Small intestine (tissue), 7 donors: Measurements from ENCODE around the gene ERG. TPM values are rescaled to one million over a fixed set of nuclear protein-coding genes. Genes with fewer than 3 reads are reported as not detected.

ENCODE experiments used
- DNase-seq, 2 donors: peaks; one replicate each; pipeline versions ENCODE4 v3.0.0 to v3.0.0-alpha.2; 2013
- FAIRE-seq: peaks from 2 replicates; lab custom pipeline; 2012; peaks lifted over from hg19 to GRCh38; lab: Jason Lieb, UNC
- H3K27ac ChIP-seq, 3 donors: one replicate each; pipeline ENCODE4 v1.5.1; 2013; ENCODE audit warnings: low read length in 2 of 3, mild to moderate bottlenecking in 2 of 3, control low read depth in 1 of 3, inconsistent platforms in 1 of 3, low read depth in 1 of 3, moderate library complexity in 1 of 3
- H3K27me3 ChIP-seq, 3 donors: one replicate each; pipeline ENCODE4 v1.6.1; 2013; ENCODE audit warnings: low read length in 3 of 3, inconsistent platforms in 1 of 3; ENCODE audit not compliant: control insufficient read depth in 3 of 3, insufficient read depth in 3 of 3
- H3K36me3 ChIP-seq, 3 donors: one replicate each; pipeline ENCODE4 v1.6.1; 2013; ENCODE audit warnings: low read length in 3 of 3, inconsistent platforms in 1 of 3, low read depth in 1 of 3, mild to moderate bottlenecking in 1 of 3, moderate library complexity in 1 of 3; ENCODE audit not compliant: control insufficient read depth in 3 of 3, insufficient read depth in 2 of 3
- H3K4me1 ChIP-seq, 3 donors: one replicate each; pipeline ENCODE4 v1.6.1; 2013; ENCODE audit warnings: low read length in 2 of 3, inconsistent platforms in 1 of 3, low read depth in 1 of 3, mild to moderate bottlenecking in 1 of 3, moderate library complexity in 1 of 3; ENCODE audit not compliant: control insufficient read depth in 3 of 3, insufficient read depth in 2 of 3
- H3K4me3 ChIP-seq, 3 donors: one replicate each; pipeline ENCODE4 v1.5.1; 2013; ENCODE audit warnings: low read length in 3 of 3, control low read depth in 1 of 3, inconsistent platforms in 1 of 3, low read depth in 1 of 3, mild to moderate bottlenecking in 1 of 3, moderate library complexity in 1 of 3
- H3K9me3 ChIP-seq, 2 donors: one replicate each; pipeline ENCODE4 v1.6.1; 2013; ENCODE audit warnings: low read depth in 1 of 2, low read length in 1 of 2; ENCODE audit not compliant: control insufficient read depth in 2 of 2, insufficient read depth in 1 of 2
- WGBS, 3 donors: extraction: QIAGEN DNeasy Blood & Tissue Kit; methylation state at CpG; one replicate each; pipeline ENCODE4 v1.1.7; 2013; 5-methylcytosine and 5-hydroxymethylcytosine counted together
- polyA plus RNA-seq, 4 donors: library from polyadenylated mRNA; stranded (reverse) in 3 of 4; unstranded in 1 of 4; fragments of 200-250 nt in 3 of 4; fragments of 120-200 nt in 1 of 4; gene quantifications; one replicate each; pipeline versions ENCODE4 v1.2.1 to v1.2.3, GENCODE V29; 2013
- donor health status: healthy with polysubstance abuse.
- donor health status: control.
- donor health status: control.
- donor health status: Bipolar disorder and iron deficiency.
- donor health status: healthy.

Gene ERG
- polyA plus RNA-seq, 4 donors, result 0.22 to 10.8 (median 3.4) TPM

DNA sequence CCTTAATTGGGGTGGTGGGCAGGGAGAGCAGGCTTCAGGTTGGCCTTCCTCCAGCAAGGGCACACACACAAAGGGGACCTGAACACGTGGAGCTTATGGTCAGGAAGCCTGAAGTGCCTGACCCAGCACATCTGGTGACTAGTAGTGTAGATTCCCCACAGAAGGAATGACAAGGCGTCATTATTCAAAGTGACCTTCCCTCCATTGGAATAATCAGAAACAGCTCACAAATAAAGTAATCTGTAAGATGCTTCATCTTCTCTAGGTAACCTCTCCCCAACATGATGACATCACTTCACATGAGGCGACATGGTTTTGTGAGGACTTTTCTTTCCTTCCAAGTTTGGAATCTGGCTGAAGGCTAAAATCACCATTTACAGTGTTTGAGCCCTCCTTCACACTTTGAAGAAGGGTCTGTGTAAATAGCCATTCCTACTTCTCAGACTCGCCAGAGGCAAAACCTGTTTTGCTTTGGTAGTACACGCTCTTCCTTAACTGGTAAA is 32.8 kb upstream of the ERG start:
- peaks cover 0 to 2% of the 10 kb centered on the region in 2 donors for H3K9me3 ChIP-seq
- WGBS, 3 donors, result 76 to 92% (median 83%) methylated on average over 5 of the region's 5 CpGs
- no peak for DNase-seq
- H3K4me3 ChIP-seq, result no peak overlapping the region
- H3K36me3 ChIP-seq, result no peaks in the 10 kb centered on the region
- peaks cover 0 to 2% (median 0%) of the 10 kb centered on the region in 3 donors for H3K4me1 ChIP-seq
- H3K27me3 ChIP-seq, result no peaks in the 10 kb centered on the region
- no peak overlapping the region for H3K27ac ChIP-seq
- FAIRE-seq, result no peak

DNA sequence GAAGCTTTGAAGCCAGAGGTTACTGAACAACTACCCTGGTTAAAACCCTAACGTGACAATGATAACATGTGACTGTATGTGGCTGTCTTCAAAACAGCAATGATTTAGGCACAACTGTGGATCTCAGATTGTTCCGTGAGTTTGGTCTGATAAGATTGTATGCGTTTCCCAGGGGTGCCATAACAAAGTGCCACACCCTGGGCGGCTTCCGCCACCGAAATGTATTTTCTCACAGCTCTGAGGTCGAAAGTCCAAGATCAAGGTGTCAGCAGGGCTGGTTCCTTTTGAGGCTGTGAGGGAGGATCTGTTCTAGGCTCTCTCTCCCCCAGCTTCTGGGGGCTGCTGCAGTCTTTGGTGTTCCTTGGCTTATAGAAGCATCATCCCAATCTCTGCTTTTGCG is 29.5 kb upstream of the ERG start:
- Histone ChIP-seq H3K4me1 (peaks cover 0 to 2% (median 0%) of the 10 kb centered on the region in 3 donors), H3K4me3 (no peak overlapping the region), H3K9me3 (peaks cover 0 to 2% of the 10 kb centered on the region in 2 donors), H3K36me3 (no peaks in the 10 kb centered on the region), H3K27ac (peak overlapping the region in 1 of 3 donors; percentile 29), H3K27me3 (peaks cover 0 to 3% (median 0%) of the 10 kb centered on the region in 3 donors)
- FAIRE-seq, result no peak
- WGBS, 3 donors, result 26 to 75% (median 60%) methylated on average over 8 of the region's 8 CpGs
- peak; percentile 44 to 91 for DNase-seq

DNA sequence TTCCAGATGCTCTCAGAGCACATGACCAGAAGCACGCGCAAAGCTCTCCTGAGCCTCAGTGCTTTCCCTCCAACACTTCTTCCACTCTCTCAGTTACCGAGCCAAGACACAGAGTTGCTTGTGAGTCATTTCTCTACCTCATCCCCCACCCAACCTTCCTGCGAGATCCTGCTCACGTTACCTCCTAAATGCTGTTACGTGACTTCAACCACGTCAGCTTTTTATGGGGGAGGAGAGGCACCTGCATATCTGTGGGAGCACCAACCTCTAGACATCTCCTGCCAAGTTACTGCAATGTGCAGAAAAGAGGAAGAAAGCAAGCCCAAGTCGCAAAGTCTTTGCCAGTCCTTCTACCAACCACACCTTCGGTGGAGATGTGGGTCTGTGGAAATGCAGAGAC is 27.2 kb upstream of the ERG start:
- Histone ChIP-seq H3K9me3 (peaks cover 0 to 2% of the 10 kb centered on the region in 2 donors), H3K4me3 (no peak overlapping the region), H3K27ac (no peak overlapping the region), H3K36me3 (no peaks in the 10 kb centered on the region), H3K4me1 (peaks cover 0 to 2% (median 0%) of the 10 kb centered on the region in 3 donors), H3K27me3 (peaks cover 0 to 3% (median 0%) of the 10 kb centered on the region in 3 donors)
- DNase-seq (no peak), FAIRE-seq (no peak)
- WGBS, 3 donors, result 76 to 89% (median 82%) methylated on average over 9 of the region's 9 CpGs

DNA sequence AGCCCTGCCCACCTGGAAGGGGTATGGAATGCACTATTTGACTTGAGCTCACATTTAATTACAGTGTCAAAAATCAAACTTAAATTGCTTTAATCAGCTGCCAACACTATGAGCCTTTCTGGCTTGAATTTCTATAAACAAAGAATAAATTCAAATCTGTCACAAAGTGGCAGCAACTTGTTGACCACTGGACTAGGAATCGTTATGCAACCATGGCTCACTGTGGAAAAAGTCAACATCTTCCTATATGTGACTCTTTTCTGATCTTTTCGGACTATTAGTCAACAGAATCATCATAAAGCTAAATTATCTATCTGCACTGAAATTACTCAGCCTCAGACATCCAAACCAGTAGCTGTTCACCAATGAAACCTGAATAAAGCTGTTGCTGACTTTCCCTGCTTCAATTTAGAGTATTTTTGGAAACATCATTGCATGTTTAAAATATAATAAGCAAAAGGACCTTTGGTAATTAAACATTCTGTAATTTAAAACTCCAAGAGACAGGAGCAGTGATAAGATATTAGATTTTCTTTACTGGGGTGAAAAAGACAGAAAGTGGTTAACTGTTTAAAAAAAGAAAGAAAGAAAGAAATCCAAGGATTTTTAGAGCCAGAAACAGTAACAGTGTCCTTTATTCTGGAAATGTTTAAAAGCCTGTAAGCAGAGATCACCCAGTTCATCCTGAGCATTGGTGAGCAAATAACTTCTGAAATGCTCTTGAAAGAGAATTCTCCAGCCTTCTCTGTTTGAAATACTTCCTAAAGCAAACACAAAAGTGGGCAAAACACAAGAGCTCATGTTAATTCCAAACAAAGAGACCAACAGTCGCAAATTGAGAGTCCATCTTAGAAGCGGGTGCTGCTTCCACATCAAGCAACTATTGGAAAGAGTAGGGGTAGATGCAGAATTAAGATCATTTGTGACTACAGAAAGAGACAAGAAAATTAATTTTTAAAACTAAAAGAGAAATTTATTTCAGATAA is 26.2 kb upstream of the ERG start:
- 71 to 78% (median 75%) methylated on average over 4 of the region's 4 CpGs for WGBS, 3 donors
- peaks cover 0 to 2% of the 10 kb centered on the region in 2 donors for H3K9me3 ChIP-seq
- no peak overlapping the region for H3K27ac ChIP-seq
- peaks cover 0 to 3% (median 0%) of the 10 kb centered on the region in 3 donors for H3K27me3 ChIP-seq
- DNase-seq (no peak), FAIRE-seq (no peak)
- no peak overlapping the region for H3K4me3 ChIP-seq
- peaks cover 0 to 2% (median 0%) of the 10 kb centered on the region in 3 donors for H3K4me1 ChIP-seq
- no peaks in the 10 kb centered on the region for H3K36me3 ChIP-seq

DNA sequence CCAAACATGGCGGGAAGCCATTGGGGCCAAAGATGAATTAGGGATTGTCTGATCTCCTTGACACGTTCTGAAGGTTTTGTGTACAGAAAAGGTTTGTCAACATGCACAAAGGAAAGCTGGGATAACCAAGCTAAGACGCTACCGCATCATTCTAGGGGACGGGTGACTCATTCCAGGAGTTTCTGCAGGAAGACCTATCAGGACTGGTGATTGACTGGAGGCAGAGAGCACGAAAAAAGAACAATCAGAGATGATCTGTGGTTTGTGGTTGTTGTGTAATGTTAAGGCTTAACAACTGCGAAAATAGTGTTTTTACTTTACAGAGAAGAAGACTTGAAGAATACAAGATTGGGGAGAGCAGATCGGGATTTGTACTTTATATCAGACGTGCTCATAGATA is 22.2 kb upstream of the ERG start:
- DNase-seq (no peak), FAIRE-seq (no peak)
- Histone ChIP-seq H3K4me1 (no peaks in the 10 kb centered on the region), H3K4me3 (no peak overlapping the region), H3K9me3 (no peaks in the 10 kb centered on the region), H3K36me3 (no peaks in the 10 kb centered on the region), H3K27ac (no peak overlapping the region), H3K27me3 (peaks cover 0 to 6% (median 0%) of the 10 kb centered on the region in 3 donors)
- 78 to 84% (median 84%) methylated on average over 9 of the region's 9 CpGs for WGBS, 3 donors

DNA sequence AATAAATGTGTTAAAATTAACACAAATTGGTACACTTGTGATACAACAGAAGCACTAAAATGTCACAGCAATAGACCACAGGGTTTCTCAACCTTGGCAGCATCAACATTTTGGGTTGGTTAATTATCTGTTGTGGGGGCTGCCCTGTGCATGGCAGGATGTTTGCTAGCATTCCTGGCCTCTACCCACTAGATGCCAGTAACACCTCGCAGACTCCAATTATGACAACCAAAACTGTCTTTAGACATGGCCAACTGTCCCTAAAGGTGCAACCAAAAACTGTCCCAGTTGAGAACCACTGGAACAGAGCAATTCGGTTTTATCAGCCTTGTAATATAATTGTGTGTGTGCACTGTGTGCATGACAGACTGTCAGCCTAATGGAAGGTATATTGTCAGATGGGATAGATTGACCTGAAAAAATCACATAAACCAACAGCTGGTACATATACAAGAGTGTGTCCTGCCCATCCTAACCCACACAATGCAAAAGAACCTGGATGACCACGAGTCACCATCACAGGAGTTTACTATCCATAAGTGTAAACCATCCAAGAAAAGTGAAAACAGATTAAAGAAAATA is 13.5 kb upstream of the ERG start:
- no peaks in the 10 kb centered on the region for H3K36me3 ChIP-seq
- H3K4me1 ChIP-seq, result no peaks in the 10 kb centered on the region
- no peak overlapping the region for H3K27ac ChIP-seq
- no peaks in the 10 kb centered on the region for H3K9me3 ChIP-seq
- DNase-seq (no peak), FAIRE-seq (no peak)
- no peaks in the 10 kb centered on the region for H3K27me3 ChIP-seq
- no peak overlapping the region for H3K4me3 ChIP-seq
- 58 to 75% (median 61%) methylated on average over 3 of the region's 3 CpGs for WGBS, 3 donors

DNA sequence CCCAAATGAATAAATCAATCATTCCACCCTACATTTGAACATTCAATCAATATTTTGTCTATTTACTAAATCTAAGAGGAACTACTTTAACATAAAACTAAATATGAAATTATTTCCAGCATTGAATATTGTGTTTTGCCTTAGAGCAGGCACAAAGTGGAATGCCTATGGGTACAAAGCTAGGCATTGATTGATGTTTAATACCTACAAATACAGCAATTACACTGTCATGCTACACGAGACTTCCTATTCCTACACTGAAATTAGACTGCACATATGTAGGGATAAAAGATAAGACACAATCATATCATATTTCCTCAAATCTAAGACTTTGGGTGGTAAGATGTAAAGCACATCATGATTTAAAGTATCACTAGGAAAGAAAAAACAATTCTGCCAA is 12.9 kb upstream of the ERG start:
- FAIRE-seq (no peak), DNase-seq (no peak)
- Histone ChIP-seq H3K4me3 (no peak overlapping the region), H3K27ac (no peak overlapping the region), H3K4me1 (no peaks in the 10 kb centered on the region), H3K36me3 (no peaks in the 10 kb centered on the region), H3K9me3 (no peaks in the 10 kb centered on the region), H3K27me3 (no peaks in the 10 kb centered on the region)
- 72 to 79% (median 72%) methylated on average over 1 of the region's 1 CpG for WGBS, 3 donors

DNA sequence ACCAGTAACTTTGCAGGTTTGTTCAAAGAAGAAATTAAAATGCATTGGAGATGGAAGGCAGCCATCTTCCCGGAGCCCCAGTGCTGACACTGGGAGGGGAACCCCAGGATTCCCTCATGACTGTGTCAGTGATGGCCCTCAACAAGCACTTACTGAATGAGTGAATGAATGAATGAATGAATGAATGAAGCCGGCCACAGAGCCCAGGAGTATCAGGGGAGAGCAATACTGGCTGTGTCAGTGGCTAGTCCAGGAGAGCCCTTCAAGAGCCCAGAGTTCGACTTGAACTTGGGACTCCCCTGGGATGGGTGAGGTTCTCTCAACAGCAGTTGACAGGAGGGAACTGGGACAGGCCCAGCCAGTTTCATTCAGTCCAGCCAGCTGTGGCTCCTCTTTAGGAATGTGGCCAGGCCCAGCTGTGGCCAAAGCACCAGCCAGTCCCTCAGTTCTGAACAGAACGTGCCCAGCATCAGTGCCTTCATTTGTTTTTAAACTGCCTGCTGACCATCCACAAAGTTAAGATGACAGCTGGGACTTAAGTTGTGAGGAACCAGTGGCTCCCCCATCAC is 9.2 kb upstream of the ERG start:
- no peak overlapping the region for H3K4me3 ChIP-seq
- H3K27me3 ChIP-seq, result no peaks in the 10 kb centered on the region
- no peak for FAIRE-seq
- DNase-seq, result peak in 1 of 2 donors; percentile 11
- H3K4me1 ChIP-seq, result no peaks in the 10 kb centered on the region
- no peaks in the 10 kb centered on the region for H3K36me3 ChIP-seq
- no peak overlapping the region for H3K27ac ChIP-seq
- WGBS, 3 donors, result 58 to 70% (median 66%) methylated on average over 4 of the region's 4 CpGs
- H3K9me3 ChIP-seq, result no peaks in the 10 kb centered on the region
